ENCODE results near the gene ZNRF2.
A peak's percentile ranks its signal among the peaks of the same experiment; 100 is the strongest.

Gene ZNRF2

DNA sequence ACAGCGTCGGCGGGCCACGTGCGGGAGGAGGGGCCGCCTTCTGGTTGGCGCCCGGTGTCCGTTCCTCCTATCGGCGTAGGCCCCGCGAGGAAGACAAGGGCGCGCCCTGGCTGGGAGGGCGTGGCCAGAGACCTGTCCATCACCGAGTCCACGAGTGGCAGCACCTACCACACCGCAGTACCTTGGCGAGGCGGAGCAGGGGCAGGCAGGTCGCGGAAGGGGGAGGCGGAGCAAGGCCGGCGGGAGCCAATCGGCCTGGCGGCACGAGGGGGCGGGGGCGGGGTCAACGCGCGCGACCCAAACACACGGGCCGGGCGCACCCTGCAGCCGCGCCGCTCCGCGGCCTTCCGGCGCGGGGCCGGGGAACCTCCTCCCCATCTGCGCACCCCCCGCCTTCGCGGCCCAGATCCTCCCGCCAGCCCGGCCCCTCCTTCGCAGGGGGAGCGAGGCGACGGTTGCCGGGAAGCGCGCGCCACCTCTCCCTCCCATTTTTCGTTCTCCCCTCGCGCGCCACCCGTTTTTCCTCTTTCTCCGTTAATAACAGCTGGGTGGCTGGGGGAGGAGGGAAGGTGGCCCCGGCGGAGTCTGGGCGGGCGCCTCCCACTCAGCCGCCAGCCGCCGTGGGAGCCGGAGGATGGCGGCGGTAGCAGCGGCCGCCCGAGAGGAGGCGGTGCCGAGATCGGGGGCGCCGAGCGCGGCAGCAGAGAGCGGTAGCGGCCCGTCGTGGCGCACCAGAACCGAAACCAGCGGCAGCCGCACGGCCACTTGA is at the start of gene ZNRF2:
Gene ZNRF2 (plus strand): TSS at position 300 of the 769 bp plus-strand sequence. CDS start 761 bp downstream, outside the sequence.
- FAIRE-seq (peak; percentile 94), DNase-seq (ENCODE audit: insufficient read length, low spot score) (peak; percentile 81)

DNA sequence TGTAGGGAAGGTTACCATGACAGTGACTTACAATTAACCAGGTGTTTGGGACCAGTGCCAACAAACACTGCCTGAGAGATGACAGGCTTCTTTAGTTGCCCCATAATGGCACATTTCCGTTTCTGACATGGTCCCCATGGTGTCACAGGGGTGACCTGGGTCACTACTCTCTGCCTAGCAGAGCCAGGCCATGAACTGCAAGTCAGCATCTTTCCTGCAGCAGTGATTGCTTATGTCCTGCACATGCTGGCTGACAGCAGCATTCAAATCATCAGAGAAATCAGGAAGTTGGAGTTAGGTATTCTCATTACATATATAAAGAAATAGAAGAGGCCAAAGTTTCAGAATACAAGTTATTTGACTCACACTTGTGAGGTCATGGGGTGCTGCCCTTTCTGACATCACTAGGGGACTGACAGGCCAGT is 47.1 kb upstream of the ZNRF2 start:
- no peak for FAIRE-seq
- no peak for DNase-seq (ENCODE audit: insufficient read length, low spot score)

DNA sequence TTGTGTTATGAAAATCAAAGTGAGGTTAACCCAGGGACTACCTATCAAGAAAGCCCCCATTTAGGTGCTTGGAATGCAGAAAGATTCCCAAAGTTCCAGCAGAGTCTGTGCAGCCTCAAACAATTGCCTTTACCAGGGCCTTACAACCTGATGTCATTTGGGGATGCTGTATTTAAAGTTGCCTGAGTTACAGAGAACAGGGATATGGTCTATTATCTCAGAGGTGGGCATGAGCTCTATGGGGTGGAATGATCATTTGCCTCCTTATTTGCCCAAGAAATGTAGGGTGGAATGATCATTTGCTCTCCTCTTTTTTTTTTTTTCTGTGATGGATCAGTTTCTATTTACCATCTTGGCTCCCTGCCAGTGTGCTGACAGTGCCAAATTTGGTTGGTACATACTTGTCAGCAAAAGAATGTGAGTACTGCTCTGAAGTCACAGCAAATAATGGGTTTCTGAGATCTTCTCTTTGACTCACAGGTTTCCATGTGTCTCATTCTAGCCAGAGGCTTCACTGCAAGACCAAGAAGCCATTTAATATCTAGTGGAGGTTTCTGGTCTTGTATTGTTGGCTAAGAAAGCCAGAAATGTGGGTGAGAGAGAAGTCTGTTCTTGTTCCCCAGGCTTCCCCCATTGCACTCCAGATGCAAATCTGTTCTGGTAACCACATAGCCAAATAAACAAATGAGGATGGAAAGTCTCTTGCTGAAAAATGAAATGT is 45.5 kb upstream of the ZNRF2 start:
- FAIRE-seq = peak; percentile 93
- peak; percentile 31 for DNase-seq (ENCODE audit: insufficient read length, low spot score)

DNA sequence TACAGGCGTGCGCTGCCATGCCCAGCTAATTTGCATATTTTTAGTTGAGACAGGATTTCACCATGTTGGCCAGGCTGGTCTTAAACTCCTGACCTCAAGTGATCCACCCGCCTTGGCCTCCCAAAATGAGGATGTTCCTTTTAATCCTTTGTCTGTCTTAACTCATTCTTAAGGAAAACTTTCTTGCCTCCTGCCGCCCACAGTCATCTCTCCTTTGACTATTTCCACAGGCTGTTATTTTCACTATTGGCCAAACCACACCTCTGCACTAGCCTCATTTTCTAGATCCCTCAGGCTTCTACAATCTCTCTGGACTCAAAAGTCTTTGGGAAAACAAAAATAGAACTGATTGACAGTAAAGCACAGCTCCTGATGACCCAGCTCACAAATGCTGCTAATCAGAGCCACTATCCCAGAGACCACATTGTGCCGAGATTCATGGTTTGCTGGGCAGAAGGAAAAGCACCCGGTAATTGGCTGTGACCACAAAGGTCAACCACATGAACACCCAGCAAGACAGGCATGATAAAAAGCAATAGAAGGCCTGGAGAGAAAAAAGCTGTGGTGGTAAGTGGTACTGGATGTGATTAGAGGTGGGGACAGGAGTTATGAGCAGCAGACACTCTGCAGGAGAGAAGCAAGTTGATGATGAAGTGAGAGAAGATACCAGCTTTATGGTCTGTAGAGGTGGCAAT is 44.1 kb upstream of the ZNRF2 start:
- FAIRE-seq = peak; percentile 49
- no peak for DNase-seq (ENCODE audit: insufficient read length, low spot score)

DNA sequence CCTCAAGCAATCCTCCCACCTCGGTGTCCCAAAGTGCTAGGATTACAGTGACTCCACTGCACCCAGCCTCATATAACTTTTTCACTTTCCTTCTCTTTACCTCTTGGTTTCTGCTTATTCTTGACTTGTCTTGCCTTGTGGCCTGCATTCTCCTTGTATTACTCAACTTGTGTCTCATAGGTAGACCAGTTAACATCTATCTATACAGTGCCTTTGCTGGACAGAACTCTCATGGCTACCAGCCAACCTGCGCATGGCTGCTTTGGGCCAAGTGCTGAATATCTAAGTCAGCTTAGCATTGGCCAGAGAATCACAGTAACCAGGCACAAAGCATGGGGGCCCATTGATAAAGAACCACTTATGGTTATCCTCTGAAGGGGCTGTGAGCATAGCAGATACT is 42.6 kb upstream of the ZNRF2 start:
- FAIRE-seq (no peak), DNase-seq (ENCODE audit: insufficient read length, low spot score) (no peak)

DNA sequence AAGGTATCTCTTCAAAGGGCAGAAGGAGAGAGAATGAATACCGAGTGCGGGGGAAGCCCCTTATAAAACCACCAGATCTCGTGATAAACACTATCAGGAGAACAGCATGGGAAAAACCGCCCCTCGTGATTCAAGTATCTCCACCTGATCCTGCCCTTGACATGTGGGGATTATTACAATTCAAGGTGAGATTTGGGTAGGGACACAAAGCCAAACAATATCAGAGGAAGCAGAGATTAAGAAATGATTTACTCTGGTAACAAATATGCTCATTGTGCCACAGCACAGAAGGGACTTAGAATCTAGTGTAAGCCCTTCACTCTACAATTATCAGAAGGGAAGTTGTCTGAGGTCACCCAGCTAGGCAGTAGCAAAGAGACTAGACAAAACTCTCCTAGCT is 40.1 kb upstream of the ZNRF2 start:
- FAIRE-seq (no peak), DNase-seq (ENCODE audit: insufficient read length, low spot score) (no peak)

DNA sequence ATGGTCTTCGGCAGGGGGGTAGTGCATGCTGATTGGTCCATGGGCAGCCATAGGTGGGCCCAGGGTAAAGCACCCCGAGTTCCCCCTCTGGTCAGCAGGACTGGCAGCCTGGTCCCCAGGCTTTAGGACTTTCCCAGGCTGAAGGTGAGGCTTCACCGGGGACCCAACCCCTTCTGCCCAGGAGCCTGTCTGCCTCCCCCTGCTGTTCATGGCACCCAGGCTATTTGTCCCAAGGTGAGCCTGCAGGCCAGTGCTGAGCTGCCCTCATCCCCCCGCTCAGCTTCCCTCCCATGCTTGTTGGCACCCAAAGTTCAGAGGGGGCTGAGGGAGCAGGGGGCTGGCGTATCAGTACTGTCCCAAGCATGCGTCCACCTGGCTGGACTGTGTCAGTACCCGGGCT is 38.5 kb upstream of the ZNRF2 start:
- DNase-seq (ENCODE audit: insufficient read length, low spot score) = no peak
- no peak for FAIRE-seq

DNA sequence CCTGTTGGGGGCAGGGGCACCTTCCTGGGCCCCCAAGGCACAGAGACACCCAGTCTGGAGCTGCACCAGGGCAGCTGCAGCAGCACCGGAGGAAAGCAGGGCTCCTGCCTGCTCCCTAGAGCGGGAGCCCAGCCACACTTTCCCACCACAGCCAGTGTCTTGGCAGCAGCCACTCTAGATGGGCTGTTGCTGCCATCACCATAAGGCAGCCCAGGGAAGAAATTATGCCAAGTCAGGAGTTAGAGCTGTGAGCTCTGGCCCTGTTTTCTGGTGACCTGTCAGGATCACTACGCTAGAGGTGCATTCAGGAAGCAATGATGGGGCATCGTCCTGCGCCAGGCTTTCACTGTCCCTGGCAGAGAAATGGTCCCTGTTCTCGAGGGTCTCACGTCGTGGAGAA is 38.0 kb upstream of the ZNRF2 start:
- FAIRE-seq (no peak), DNase-seq (ENCODE audit: insufficient read length, low spot score) (no peak)

DNA sequence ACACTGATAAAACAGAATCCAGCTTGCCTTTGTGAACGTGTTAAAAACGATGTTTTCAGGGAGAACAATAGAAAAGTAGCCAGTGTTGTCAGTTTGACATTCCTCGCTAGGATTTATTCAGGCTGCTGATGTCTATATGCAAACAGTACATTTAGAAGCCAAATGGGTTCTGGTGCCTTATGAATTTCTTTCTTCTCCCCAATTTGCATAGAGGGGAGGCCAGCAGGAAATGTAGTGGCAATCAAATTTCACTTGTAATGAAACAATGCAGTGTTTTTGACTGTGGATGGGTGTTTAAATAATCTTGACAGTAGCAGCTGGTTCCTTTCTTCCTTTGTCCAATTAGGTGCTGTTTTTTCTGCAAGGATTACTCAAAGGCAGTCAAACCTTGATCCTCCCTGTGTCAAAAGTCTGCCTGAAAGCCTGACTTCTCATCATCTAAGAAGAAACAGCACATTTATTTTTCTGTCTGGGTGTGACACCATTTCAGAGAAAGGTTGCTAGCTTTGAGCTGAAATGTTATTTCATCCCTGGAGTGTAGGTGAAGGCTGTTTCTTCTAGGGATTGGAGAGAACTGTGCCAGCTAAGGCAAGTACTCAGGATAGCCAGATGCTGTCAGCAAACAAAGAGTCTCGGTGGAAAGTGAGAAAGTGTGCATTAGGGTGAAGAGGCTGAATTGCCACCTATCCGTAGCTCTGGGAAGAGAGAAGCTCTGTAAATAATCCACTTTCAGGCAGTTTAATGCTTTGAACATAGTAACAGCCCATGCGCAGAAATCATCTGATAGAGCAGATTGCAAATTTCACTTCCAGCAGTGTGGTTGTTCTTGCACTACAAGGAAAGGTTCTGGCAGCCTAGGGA is 36.6 kb upstream of the ZNRF2 start:
- FAIRE-seq (peak; percentile 26), DNase-seq (ENCODE audit: insufficient read length, low spot score) (no peak)

DNA sequence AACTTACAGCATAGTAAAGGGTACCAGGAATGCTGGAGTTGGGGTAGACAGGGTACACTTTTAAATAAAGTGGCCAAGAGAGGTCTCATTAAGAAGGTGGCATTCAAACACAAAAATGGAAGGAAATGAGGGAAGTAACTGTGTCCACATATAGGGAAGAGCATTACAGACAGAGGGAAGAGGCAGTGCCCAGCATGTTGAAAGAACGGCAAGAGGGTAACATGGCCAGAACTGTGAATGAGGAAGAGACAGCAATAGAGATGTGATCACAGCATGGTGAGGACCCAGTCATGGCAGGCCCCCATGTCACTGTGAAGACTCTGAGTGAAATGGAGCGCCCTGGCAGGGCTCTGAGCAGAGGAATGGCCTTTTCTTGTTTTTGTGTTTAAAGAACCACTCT is 35.1 kb upstream of the ZNRF2 start:
- DNase-seq (ENCODE audit: insufficient read length, low spot score) = no peak

DNA sequence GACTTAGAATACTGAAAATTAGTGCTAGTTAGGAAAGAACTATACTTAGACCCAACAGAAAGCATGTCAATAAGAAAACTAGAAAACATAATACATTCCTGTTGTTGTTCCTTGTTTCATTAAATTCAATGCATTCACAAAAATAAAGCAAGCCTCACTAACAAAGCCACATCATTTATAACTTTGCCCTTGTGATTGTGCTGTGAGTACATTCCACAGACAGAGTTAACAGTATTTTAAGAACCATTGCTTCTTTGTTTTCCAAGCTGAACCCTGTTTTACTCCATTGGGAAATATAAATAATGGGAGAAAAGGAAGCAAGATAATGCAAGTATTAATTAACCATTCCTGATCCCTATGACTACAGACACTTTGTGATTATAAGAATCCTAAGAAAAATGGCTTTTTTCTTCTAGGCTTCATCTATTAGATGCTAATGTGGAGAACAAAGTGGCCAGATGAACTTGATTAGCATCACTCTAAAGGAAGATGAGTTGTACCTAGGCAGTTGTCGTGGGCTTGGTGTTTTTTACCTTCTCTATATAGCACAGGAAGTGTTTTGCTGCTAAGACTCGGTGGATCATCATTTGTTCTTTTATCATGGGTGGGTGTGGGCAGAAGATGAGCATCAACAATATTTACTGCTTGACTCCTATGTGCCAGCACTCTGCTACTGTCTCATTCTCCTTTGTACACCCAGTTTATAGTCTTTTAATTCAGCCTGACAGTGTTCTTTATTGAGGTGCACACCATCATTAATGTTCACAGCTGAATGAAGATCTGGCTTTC is 34.2 kb upstream of the ZNRF2 start:
- FAIRE-seq = peak; percentile 21
- no peak for DNase-seq (ENCODE audit: insufficient read length, low spot score)

More for the DNA sequence above, 35.1 kb upstream of the ZNRF2 start:
- FAIRE-seq = no peak

DNA sequence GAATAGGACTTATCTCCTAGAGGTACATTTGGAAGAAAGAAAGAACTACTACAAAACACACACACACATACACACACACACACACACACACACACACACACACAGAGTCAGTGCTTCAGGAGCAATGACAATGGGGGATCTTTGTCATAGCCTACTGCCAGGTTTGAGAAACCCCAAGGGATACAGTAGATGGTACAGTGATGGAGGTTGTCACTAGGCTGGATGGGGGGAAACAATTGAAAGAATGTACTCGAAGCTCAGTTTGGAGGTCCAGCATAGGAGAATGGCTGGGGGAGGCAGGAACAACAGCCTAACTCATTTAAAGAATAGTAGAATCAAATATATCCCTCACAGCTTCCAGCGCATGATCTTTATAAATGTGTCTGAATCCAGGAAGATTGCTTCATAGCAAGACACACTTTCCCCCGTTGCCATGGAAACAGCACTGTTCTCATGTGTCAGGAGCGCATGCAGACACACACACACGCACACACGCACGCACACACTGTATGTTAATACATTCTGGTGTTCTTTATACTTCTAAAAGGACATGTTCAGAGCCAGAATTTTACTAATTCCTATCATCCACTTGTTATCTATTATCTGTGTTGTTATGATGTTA is 32.6 kb upstream of the ZNRF2 start:
- DNase-seq (ENCODE audit: insufficient read length, low spot score) (no peak), FAIRE-seq (no peak)

DNA sequence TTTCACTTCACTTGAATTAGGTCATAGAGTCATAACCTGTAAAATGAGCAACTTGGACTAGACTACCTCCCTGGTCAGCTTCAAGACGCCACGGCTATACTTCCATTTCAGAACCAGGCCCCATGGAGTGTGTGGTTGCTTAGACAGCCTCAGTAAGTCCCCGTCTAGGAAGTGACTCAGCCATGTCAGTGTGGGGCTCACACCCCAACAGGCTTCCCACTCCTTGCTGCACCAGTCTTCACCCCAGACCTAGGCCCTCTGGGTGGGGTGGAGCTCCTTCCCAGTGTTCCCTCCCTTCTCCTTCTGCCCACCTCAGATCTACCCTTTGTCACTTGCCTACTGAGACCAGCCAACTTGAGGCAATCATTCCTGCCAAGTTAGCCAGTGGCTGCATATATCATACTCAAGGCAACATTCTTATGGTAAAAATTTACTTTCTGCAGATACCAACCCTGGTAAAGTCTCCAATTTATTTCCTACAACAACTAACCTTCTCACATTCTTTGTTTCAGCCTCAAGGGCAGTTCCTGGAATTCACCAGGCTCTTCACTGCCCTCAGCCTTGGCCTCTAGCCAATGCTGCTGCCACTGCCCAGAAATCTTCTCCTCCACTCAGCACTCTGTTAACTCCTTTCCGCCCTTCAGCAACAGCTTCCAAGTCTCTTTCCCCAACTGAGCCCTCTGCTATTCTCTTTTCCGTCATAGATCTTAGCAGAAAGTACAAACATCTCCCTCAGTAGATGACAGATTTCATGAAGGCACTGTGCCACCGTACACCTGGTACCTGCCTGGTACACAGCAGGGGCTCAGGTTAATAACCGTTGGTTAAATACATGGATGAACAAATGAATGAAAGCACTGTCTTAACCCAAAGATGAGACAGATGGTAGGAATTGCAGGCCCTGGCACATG is 31.3 kb upstream of the ZNRF2 start:
- no peak for FAIRE-seq
- no peak for DNase-seq (ENCODE audit: insufficient read length, low spot score)

DNA sequence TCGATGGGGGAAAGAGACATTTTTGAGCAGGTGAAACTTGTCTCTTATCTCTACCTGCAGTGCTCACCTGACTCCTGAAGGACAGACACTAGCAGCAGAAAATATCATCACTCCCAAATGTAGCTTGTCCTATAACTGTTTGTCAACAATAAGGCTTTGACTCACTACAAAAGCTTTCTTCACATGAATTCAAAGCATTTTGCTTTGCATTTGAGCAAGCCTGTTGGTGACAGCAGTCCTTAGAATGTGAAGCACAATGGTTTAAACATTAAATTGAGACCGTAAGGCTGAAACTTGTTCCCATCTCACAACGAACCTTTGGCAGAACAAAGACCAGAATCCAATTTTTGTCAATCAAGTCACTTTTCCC is 30.6 kb upstream of the ZNRF2 start:
- DNase-seq (ENCODE audit: insufficient read length, low spot score) (no peak), FAIRE-seq (no peak)

DNA sequence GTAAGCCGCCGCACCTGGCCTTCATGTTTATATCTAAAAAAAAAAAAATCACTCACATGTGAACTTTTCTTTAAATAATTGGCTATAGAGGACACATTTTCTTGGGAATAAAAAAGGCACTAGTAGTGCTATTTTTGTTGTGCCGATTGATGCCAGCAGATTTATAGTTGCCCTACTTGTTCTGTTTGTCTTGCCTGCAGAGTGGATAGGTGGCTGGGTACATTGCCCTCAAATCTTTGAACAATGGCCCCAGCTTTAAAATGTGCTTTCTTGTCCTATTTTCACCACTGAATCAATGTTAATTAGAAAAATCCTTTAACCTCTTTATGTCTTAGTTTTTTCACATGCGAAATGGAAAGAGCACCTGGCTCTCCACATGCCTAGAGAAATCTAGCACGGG is 30.1 kb upstream of the ZNRF2 start:
- DNase-seq (ENCODE audit: insufficient read length, low spot score) (no peak), FAIRE-seq (no peak)

DNA sequence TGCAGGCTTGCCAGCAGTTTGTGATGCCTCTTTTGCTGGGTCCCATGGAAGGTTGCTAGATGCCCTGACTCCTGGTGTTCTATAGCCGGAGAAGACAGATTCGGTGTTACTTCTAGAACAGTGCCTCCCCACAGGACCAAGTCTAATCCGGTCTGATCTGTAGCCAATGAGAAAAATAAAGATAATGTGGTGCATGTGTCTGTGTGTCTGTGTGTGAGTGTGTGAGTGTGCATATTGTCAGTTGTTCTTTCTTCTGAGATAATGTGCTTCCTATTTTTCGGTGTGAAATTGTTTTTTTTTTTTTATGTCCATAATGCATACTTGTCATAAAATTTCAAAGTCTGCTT is 29.7 kb upstream of the ZNRF2 start:
- FAIRE-seq (peak; percentile 18), DNase-seq (ENCODE audit: insufficient read length, low spot score) (no peak)

DNA sequence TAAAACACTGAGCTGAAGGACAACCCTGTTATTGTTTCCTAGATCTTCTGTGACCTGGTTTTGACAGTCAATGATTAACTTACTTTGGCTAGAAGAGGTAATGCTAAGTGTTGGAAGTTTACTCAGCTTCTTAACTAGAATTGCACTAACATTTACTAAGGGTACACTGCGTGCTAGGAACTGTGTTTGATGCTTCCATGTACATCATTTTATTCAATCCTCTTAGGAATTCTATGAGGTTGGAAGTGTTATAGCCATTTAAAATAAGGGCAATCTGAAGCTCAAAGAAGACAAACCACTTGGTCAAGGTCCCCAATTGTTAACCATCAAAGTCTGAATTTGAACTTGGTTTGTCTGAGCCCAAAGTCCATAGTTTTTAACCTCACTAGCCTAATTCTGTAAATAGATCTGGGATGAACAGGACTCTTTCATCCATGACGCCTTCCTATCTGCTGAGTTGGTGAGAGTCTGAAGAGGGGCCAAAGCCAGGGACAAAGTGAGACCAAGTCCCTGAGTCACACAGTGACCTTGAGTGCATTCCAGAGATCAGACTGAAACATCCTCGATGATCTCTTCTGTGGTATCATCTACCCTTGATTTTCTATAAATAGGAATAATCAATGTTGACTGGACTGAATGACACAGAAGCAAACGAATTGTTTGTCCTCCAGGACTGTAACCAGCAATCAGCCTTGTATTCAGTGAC is 29.2 kb upstream of the ZNRF2 start:
- FAIRE-seq = no peak

DNA sequence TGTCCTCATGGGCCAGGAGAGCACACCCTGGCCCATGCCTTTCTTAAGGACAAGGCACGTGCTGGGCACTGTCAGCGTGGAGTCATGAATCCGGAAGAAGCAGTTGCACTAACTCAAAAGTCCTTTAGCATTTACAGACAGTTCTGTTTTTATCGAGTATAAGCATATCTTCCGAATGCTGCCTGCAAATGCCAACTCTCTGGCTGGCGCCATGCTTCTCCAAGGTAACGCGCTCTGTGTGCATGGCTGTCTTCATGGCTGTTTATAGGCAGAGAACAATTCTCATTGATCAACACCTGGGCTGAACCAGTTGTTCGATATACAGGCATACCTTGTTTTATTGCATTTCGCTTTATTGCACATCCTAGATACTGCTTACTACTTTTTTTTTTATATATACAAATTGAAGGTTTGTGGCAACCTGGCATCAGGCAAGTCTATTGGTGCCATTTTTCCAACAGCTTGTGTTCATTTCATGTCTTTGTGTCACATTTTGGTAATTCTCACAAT is 28.0 kb upstream of the ZNRF2 start:
- DNase-seq (ENCODE audit: insufficient read length, low spot score) (no peak), FAIRE-seq (no peak)

More for the DNA sequence above, 29.2 kb upstream of the ZNRF2 start:
- no peak for DNase-seq (ENCODE audit: insufficient read length, low spot score)

All from GM19239 (cell line).